Pancreas (tissue), 10 donors: Measurements from ENCODE around the gene EEF1AKMT3. TPM values are rescaled to one million over a fixed set of nuclear protein-coding genes. Genes with fewer than 3 reads are reported as not detected.

Source experiments
- ATAC-seq, 4 donors: fragments of 200-7000 bp; cut with Tn5 transposase; one replicate each; pipeline versions ENCODE4 v1.8.0 to v1.9.1; 2020; ENCODE audit warnings: mild to moderate bottlenecking in 4 of 4, moderate library complexity in 4 of 4
- DNase-seq, 6 donors: peaks; one replicate each; pipeline ENCODE4 v3.0.0-alpha.2; 2020
- FAIRE-seq: peaks from 2 replicates; lab custom pipeline; 2012; peaks lifted over from hg19 to GRCh38; lab: Jason Lieb, UNC
- H3K27ac ChIP-seq, 4 donors: fragments of 200-600 bp; sonication (generic); 1 replicate in 3 of 4; 2 replicates in 1 of 4; pipeline versions ENCODE4 v1.5.0 to v1.8.0; 2020
- H3K27me3 ChIP-seq, 4 donors: fragments of 200-600 bp; one replicate each; pipeline ENCODE4 v1.8.0; 2021
- H3K36me3 ChIP-seq, 3 donors: fragments of 200-600 bp; sonication (generic) in 1 of 3; one replicate each; pipeline versions ENCODE4 v1.5.0 to v1.8.0; 2020 to 2021
- H3K4me1 ChIP-seq, 3 donors: fragments of 200-600 bp; one replicate each; pipeline ENCODE4 v1.8.0; 2021
- H3K4me3 ChIP-seq, 4 donors: fragments of 200-600 bp; sonication (generic) in 2 of 4; one replicate each; pipeline versions ENCODE4 v1.5.0 to v1.8.0; 2020 to 2021
- H3K9me3 ChIP-seq, 4 donors: fragments of 200-600 bp; one replicate each; pipeline ENCODE4 v1.8.0; 2021
- CTCF ChIP-seq, 4 donors: fragments of 200-600 bp; sonication (generic) in 3 of 4; IDR thresholded peaks; one replicate each; pipeline versions ENCODE4 v1.5.0 to v1.8.0; 2021; ENCODE audit warnings: antibody characterized with exemption in 4 of 4
- WGBS, 2 donors: extraction: QIAGEN DNeasy Blood & Tissue Kit; methylation state at CpG; one replicate each; pipeline ENCODE4 v1.1.7; 2013; 5-methylcytosine and 5-hydroxymethylcytosine counted together
- intact Hi-C, 3 donors: fragments of 100-400 bp; cut with DNase I; formaldehyde crosslinking; loops; one replicate each; pipeline versions ENCODE4 v1.11.1 to v1.14.2; 2022
- polyA plus RNA-seq, 2 donors: library from polyadenylated mRNA; stranded (reverse); fragments of 200-250 nt; gene quantifications; one replicate each; pipeline ENCODE4 v1.2.3, GENCODE V29; 2013
- total RNA-seq, 6 donors: library from RNA; stranded (reverse); fragmentation: NEBNext Ultra II Directional in 4 of 6; extraction: Animal tissue kit (Norgen Biotek cat#: 25700) in 4 of 6; gene quantifications; one replicate each; pipeline versions ENCODE4 v1.2.1 to v1.2.4, GENCODE V29; 2021 to 2023
- donor health status: healthy with polysubstance abuse.
- donor health status: DM: no; HTN: no; CAD: no; lungs with moderate emphysema.
- donor health status: DM: no; HTN: no; CAD: no.
- donor health status: control.
- donor health status: control.
- donor health status: Bipolar disorder and iron deficiency.
- donor health status: DM: yes; HTN: yes; CAD: no.
- donor health status: DM: no; HTN: no; CAD: no.
- donor health status: DM: no; HTN: no; CAD: no.
- donor health status: DM: yes; HTN: yes; CAD: no.

EEF1AKMT3 gene
- total RNA-seq, result 10 to 100 TPM in 5 of 6 donors, 1 to 10 TPM in 1; 9.3 to 20.8 (median 16.0) TPM
- polyA plus RNA-seq, result 1 to 10 TPM; 3.7 to 7.2 TPM

- peak; percentile 70 to 84 (median 80) for ATAC-seq
- H3K4me3 ChIP-seq, result peak within 1 kb of the TSS; percentile 69 to 97 (median 80)
- no peaks in the 10 kb centered on the region for H3K9me3 ChIP-seq
- intact Hi-C loops, result no loop called here
- H3K27ac ChIP-seq, result peak within 1 kb of the TSS; percentile 87 to 95 (median 92)
- DNase-seq, result peak; percentile 73 to 89 (median 78)
- H3K27me3 ChIP-seq, result no peaks in the 10 kb centered on the region
- peaks cover 6 to 13% (median 8%) of the 10 kb centered on the region in 3 donors for H3K4me1 ChIP-seq
- 1 to 2% methylated on average over 66 to 67 of the region's 67 CpGs for WGBS, 2 donors
- no peaks in the 10 kb centered on the region for H3K36me3 ChIP-seq
- no peak for FAIRE-seq
- no peak for TF ChIP-seq CTCF (IDR thresholded peaks at IDR 0.05)
Observed at GRCh38 chr12:57772429-57773322, at the start of gene EEF1AKMT3. Gene EEF1AKMT3, plus strand, starts transcription at chr12:57772614. Its CDS starts 111 bp downstream, at chr12:57772725.

GRCh38 chr12:57722716-57723629 lies 49.4 kb upstream of the EEF1AKMT3 start:
- Histone ChIP-seq H3K4me3 (no peak overlapping the region), H3K9me3 (no peaks in the 10 kb centered on the region), H3K27ac (no peak overlapping the region), H3K4me1 (no peaks in the 10 kb centered on the region), H3K36me3 (peaks cover 10 to 28% (median 19%) of the 10 kb centered on the region in 3 donors), H3K27me3 (no peaks in the 10 kb centered on the region)
- no peak for DNase-seq
- intact Hi-C loops, result no loop called here
- WGBS, 2 donors, result 44 to 48% methylated on average over 11 of the region's 11 CpGs
- FAIRE-seq, result no peak
- no peak for ATAC-seq
- no peak for TF ChIP-seq CTCF (IDR thresholded peaks at IDR 0.05)

- intact Hi-C loops, result no loop called here
- no peak for DNase-seq
- H3K36me3 ChIP-seq, result peaks cover 4 to 22% (median 13%) of the 10 kb centered on the region in 3 donors
Observed at GRCh38 chr12:57723630-57723962, 48.8 kb upstream of the EEF1AKMT3 start.

More at GRCh38 chr12:57723630-57723962, 48.8 kb upstream of the EEF1AKMT3 start:
- no peak overlapping the region for H3K27ac ChIP-seq
- WGBS, 2 donors, result 58 to 63% methylated on average over 2 of the region's 2 CpGs
- TF ChIP-seq CTCF (IDR thresholded peaks at IDR 0.05), result no peak
- FAIRE-seq (no peak), ATAC-seq (no peak)
- H3K27me3 ChIP-seq, result no peaks in the 10 kb centered on the region
- no peaks in the 10 kb centered on the region for H3K4me1 ChIP-seq
- no peaks in the 10 kb centered on the region for H3K9me3 ChIP-seq
- H3K4me3 ChIP-seq, result no peak overlapping the region
